H1 (cell line): ENCODE results near the gene LAMB3.
A peak's percentile ranks its signal among the peaks of the same experiment; 100 is the strongest.

ENCODE experiments used
- CTCF ChIP-seq, 3 experiments: IDR thresholded peaks; 1 replicate in 2 of 3; 2 replicates in 1 of 3; pipeline versions ENCODE4 v1.5.1 to v1.6.1; 2011; ENCODE audit warnings: low read length in 3 of 3, mild to moderate bottlenecking in 3 of 3, inconsistent platforms in 2 of 3, low read depth in 1 of 3, moderate library complexity in 1 of 3; ENCODE audit not compliant: insufficient read depth in 1 of 3; ENCODE audit errors: control extremely low read depth in 1 of 3
- PHF8 ChIP-seq: fragments of 200-600 bp; sonication (generic); conservative IDR thresholded peaks from 2 replicates; pipeline ENCODE4 v1.7.1; 2012; ENCODE audit warnings: low read depth, mild to moderate bottlenecking, inconsistent platforms, low read length, moderate library complexity
- POLR2AphosphoS5 ChIP-seq: IDR thresholded peaks from 2 replicates; pipeline ENCODE4 v1.6.1; 2011; ENCODE audit warnings: low read depth, low read length
- TEAD4 ChIP-seq: IDR thresholded peaks from 2 replicates; pipeline ENCODE4 v1.6.1; 2012; ENCODE audit warnings: low read depth, low read length, inconsistent platforms, mixed read lengths
- TF ChIP-seq, protein P1 (sequence below): IDR thresholded peaks from 2 replicates; pipeline ENCODE4 v1.6.1; 2012; ENCODE audit warnings: inconsistent platforms

DNA sequence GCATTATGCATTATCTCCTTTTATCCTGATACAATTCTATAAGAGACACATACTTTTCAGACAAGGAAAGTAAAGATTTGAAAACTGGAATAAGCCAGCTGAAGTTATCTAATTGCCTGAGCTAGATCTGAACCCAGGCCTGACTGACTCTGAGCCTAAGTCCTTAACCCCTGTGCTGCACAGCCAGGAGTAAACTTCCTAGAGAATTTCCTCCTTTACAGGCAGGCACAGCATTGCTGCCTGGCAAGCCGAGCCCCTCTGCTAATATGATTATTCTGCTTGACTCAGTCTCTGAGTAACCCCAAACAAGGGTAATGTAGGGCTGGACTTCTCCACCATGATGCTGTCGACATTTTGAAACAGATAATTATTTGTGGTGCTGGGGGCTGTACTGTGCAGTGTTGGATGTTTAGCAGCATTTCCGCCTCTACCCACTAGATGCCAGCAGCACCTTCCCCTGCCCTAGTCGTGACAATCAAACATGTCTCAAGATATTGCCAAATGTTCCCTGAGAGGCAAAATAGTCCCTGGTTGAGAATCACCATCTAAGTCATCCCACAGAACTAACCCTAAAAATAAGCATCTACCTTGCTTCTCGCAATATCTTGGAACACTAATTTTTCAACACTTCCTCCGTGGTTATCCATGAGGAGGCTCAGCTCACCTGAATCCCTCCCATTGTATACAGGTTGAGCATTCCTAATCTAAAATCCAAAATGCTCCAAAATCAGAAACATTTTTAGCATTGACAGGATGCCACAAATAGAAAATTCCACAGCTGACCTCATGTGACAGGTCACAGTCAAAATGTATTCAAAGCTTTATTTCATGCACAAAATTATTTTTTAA lies 50.2 kb downstream of the LAMB3 start:
- TF ChIP-seq CTCF (IDR thresholded peaks at IDR 0.05; ENCODE audit: control extremely low read depth in 1 of 3, insufficient read depth in 1 of 3, low read depth in 1 of 3, low read length in 3 of 3) (peak; percentile 75 to 86 (median 84)), POLR2AphosphoS5 (no peak), TEAD4 (no peak), PHF8 (no peak)
- TF ChIP-seq, protein P1, sequence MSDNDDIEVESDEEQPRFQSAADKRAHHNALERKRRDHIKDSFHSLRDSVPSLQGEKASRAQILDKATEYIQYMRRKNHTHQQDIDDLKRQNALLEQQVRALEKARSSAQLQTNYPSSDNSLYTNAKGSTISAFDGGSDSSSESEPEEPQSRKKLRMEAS: no peak
